ENCODE data around the gene TMTC1. TPM values are rescaled to one million over a fixed set of nuclear protein-coding genes. Genes with fewer than 3 reads are reported as not detected.

The TMTC1 gene
- total and polyA plus RNA-seq, 2 experiments from 2014 or later = 4.8 to 24.3 TPM

GRCh38 chr12:29694002-29694401 is 89.7 kb downstream of the TMTC1 start:
- H3K9me3 Mint-ChIP-seq = no peaks in the 10 kb centered on the region
- Histone ChIP-seq H3K79me2 (replicated peaks; ENCODE audit: insufficient read depth) (no peaks in the 10 kb centered on the region), H4K20me1 (replicated peaks; ENCODE audit: insufficient read depth) (no peaks in the 10 kb centered on the region), H3K27me3 (ENCODE audit: insufficient read depth) (no peaks in the 10 kb centered on the region), H3K9me2 (ENCODE audit: insufficient read depth) (no peaks in the 10 kb centered on the region), H3K27ac (ENCODE audit: low read depth) (no peak overlapping the region), H3F3A (replicated peaks; ENCODE audit: low read depth) (no peaks in the 10 kb centered on the region), H3K4me3 (no peak overlapping the region), H2AFZ (no peak overlapping the region), H3K4me2 (no peak overlapping the region), H3K4me1 (ENCODE audit: insufficient read depth) (peaks cover 36% of the 10 kb centered on the region), H3K36me3 (ENCODE audit: insufficient read depth) (no peaks in the 10 kb centered on the region)
- DNase-seq (ENCODE audit: low spot score) (no peak), ATAC-seq (no peak)
- H3K36me3 Mint-ChIP-seq (ENCODE audit: low read depth) = peaks cover 10% of the 10 kb centered on the region
- H3K4me1 Mint-ChIP-seq = peaks cover 49% of the 10 kb centered on the region
- H3K4me3 Mint-ChIP-seq = no peak overlapping the region
- TF ChIP-seq REST (IDR thresholded peaks at IDR 0.05; ENCODE audit: unreplicated experiment) (no peak), JUNB (IDR thresholded peaks at IDR 0.05; ENCODE audit: unreplicated experiment) (no peak), POLR2AphosphoS5 (IDR thresholded peaks at IDR 0.05; ENCODE audit: low read depth) (no peak), CREB1 (CRISPR knock-in tag; IDR thresholded peaks at IDR 0.05; ENCODE audit: low read depth) (no peak), ZNF114 (CRISPR knock-in tag; IDR thresholded peaks at IDR 0.05) (no peak), ZNF331 (CRISPR knock-in tag; IDR thresholded peaks at IDR 0.05; ENCODE audit: low read depth) (no peak)
- no peak overlapping the region for H3K27ac Mint-ChIP-seq
- H3K27me3 Mint-ChIP-seq (ENCODE audit: insufficient read depth, low read depth, poor library complexity) = peaks cover 3% of the 10 kb centered on the region

GRCh38 chr12:29692237-29692636 is 91.5 kb downstream of the TMTC1 start:
- Histone ChIP-seq H3F3A (replicated peaks; ENCODE audit: low read depth) (no peaks in the 10 kb centered on the region), H3K9me2 (ENCODE audit: insufficient read depth) (no peaks in the 10 kb centered on the region), H3K79me2 (replicated peaks; ENCODE audit: insufficient read depth) (no peaks in the 10 kb centered on the region), H3K4me3 (no peak overlapping the region), H3K27ac (ENCODE audit: low read depth) (0 out of 2 replicates have a peak overlapping the region, but pooled peaks have one; percentile 6), H3K4me1 (ENCODE audit: insufficient read depth) (peaks cover 27% of the 10 kb centered on the region), H2AFZ (no peak overlapping the region), H3K27me3 (ENCODE audit: insufficient read depth) (no peaks in the 10 kb centered on the region), H3K4me2 (no peak overlapping the region), H4K20me1 (replicated peaks; ENCODE audit: insufficient read depth) (no peaks in the 10 kb centered on the region), H3K36me3 (ENCODE audit: insufficient read depth) (no peaks in the 10 kb centered on the region)
- DNase-seq (ENCODE audit: low spot score) = no peak
- H3K27me3 Mint-ChIP-seq (ENCODE audit: insufficient read depth, low read depth, poor library complexity) = peaks cover 3% of the 10 kb centered on the region
- H3K4me3 Mint-ChIP-seq = no peak overlapping the region
- H3K4me1 Mint-ChIP-seq = peaks cover 38% of the 10 kb centered on the region
- no peak for ATAC-seq
- H3K9me3 Mint-ChIP-seq = no peaks in the 10 kb centered on the region
- no peak overlapping the region for H3K27ac Mint-ChIP-seq
- H3K36me3 Mint-ChIP-seq (ENCODE audit: low read depth) = peaks cover 10% of the 10 kb centered on the region
- no peak for TF ChIP-seq ZNF462 (CRISPR knock-in tag; IDR thresholded peaks at IDR 0.05)
- TF ChIP-seq POLR2AphosphoS5 (IDR thresholded peaks at IDR 0.05; ENCODE audit: low read depth) = no peak
- TF ChIP-seq STAT1 (IDR thresholded peaks at IDR 0.05; ENCODE audit: unreplicated experiment) = no peak
- TF ChIP-seq REST (IDR thresholded peaks at IDR 0.05; ENCODE audit: unreplicated experiment) = no peak
